ENCODE results near the gene COL10A1.

Gene COL10A1

GRCh38 chr6:116087437-116088027, 38.4 kb downstream of the COL10A1 start:
- FAIRE-seq: no peak
- no peak for DNase-seq (ENCODE audit: insufficient read length, low spot score)
- no peak for TF ChIP-seq CTCF (IDR thresholded peaks at IDR 0.05; ENCODE audit: insufficient read depth, missing control alignments)

- FAIRE-seq (no peak), DNase-seq (ENCODE audit: insufficient read length, low spot score) (no peak)
- TF ChIP-seq CTCF (IDR thresholded peaks at IDR 0.05; ENCODE audit: insufficient read depth, missing control alignments): no peak
Measured at GRCh38 chr6:116084284-116084683, 41.6 kb downstream of the COL10A1 start.

GRCh38 chr6:116083052-116083451, 42.9 kb downstream of the COL10A1 start:
- DNase-seq (ENCODE audit: insufficient read length, low spot score): no peak

GRCh38 chr6:116078945-116079344, 47.0 kb downstream of the COL10A1 start:
- DNase-seq (ENCODE audit: insufficient read length, low spot score) (no peak), FAIRE-seq (no peak)
- no peak for TF ChIP-seq CTCF (IDR thresholded peaks at IDR 0.05; ENCODE audit: insufficient read depth, missing control alignments)

More at GRCh38 chr6:116083052-116083451, 42.9 kb downstream of the COL10A1 start:
- FAIRE-seq: no peak
- no peak for TF ChIP-seq CTCF (IDR thresholded peaks at IDR 0.05; ENCODE audit: insufficient read depth, missing control alignments)

- TF ChIP-seq CTCF (IDR thresholded peaks at IDR 0.05; ENCODE audit: insufficient read depth, missing control alignments): no peak
- DNase-seq (ENCODE audit: insufficient read length, low spot score): no peak
- no peak for FAIRE-seq
Measured at GRCh38 chr6:116078522-116078921, 47.4 kb downstream of the COL10A1 start.

- DNase-seq (ENCODE audit: insufficient read length, low spot score) (no peak), FAIRE-seq (no peak)
- TF ChIP-seq CTCF (IDR thresholded peaks at IDR 0.05; ENCODE audit: insufficient read depth, missing control alignments): no peak
Measured at GRCh38 chr6:116074732-116075390, 51.1 kb downstream of the COL10A1 start.

- DNase-seq (ENCODE audit: insufficient read length, low spot score): no peak
- no peak for TF ChIP-seq CTCF (IDR thresholded peaks at IDR 0.05; ENCODE audit: insufficient read depth, missing control alignments)
- peak; percentile 46 for FAIRE-seq
Measured at GRCh38 chr6:116073765-116074440, 52.0 kb downstream of the COL10A1 start.
